ENCODE measurements around the gene PTPRB. TPM values are rescaled to one million over a fixed set of nuclear protein-coding genes. Genes with fewer than 3 reads are reported as not detected.

The PTPRB gene
- total RNA-seq, 2 donors from 2014 or later, result 17.3 to 27.7 TPM

DNA sequence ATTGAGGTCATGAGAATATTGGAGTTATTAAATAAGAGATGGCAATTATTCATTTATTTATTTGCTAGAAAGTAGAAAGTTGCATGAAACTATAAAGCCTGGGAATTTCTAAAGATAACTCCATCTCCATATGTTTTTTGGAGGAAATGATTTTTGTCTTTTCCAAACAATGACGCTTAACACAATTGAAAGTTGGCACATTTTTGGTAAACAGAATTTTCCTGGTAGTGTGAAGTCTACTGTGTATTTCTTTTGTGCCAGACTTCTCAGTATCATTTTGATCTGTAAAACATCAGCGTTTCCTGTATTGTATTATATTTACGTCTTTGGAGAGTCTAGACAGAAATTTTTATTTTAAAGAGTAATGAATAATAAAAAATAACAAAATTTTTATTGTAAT lies 33.7 kb upstream of the PTPRB start:
- Histone ChIP-seq H3K4me3 (no peak overlapping the region), H3K36me3 (no peaks in the 10 kb centered on the region), H3K27ac (no peak overlapping the region), H3K4me1 (no peaks in the 10 kb centered on the region), H3K9me3 (no peaks in the 10 kb centered on the region), H3K27me3 (no peaks in the 10 kb centered on the region), H3K9ac (ENCODE audit: low read depth in 2 of 2, low read length in 2 of 2) (no peak overlapping the region)
- intact Hi-C loops (cut with DNase I), result no loop called here
- TF ChIP-seq, protein P1, sequence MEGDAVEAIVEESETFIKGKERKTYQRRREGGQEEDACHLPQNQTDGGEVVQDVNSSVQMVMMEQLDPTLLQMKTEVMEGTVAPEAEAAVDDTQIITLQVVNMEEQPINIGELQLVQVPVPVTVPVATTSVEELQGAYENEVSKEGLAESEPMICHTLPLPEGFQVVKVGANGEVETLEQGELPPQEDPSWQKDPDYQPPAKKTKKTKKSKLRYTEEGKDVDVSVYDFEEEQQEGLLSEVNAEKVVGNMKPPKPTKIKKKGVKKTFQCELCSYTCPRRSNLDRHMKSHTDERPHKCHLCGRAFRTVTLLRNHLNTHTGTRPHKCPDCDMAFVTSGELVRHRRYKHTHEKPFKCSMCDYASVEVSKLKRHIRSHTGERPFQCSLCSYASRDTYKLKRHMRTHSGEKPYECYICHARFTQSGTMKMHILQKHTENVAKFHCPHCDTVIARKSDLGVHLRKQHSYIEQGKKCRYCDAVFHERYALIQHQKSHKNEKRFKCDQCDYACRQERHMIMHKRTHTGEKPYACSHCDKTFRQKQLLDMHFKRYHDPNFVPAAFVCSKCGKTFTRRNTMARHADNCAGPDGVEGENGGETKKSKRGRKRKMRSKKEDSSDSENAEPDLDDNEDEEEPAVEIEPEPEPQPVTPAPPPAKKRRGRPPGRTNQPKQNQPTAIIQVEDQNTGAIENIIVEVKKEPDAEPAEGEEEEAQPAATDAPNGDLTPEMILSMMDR (IDR thresholded peaks at IDR 0.05), result no peak
- DNase-seq, result no peak

- H3K4me3 ChIP-seq, result no peak overlapping the region
- no peaks in the 10 kb centered on the region for H3K36me3 ChIP-seq
- DNase-seq, result no peak
- no peak overlapping the region for H3K9ac ChIP-seq (ENCODE audit: low read depth in 2 of 2, low read length in 2 of 2)
- H3K27ac ChIP-seq, result no peak overlapping the region
- TF ChIP-seq, protein P1 (IDR thresholded peaks at IDR 0.05), result no peak
- no peaks in the 10 kb centered on the region for H3K27me3 ChIP-seq
- H3K9me3 ChIP-seq, result no peaks in the 10 kb centered on the region
- intact Hi-C loops (cut with DNase I), result no loop called here
- H3K4me1 ChIP-seq, result no peaks in the 10 kb centered on the region
Observed at GRCh38 chr12:70667253-70667652, 30.0 kb upstream of the PTPRB start.

GRCh38 chr12:70666364-70666763 lies 29.1 kb upstream of the PTPRB start:
- DNase-seq, result no peak
- Histone ChIP-seq H3K4me1 (no peaks in the 10 kb centered on the region), H3K36me3 (no peaks in the 10 kb centered on the region), H3K27ac (no peak overlapping the region), H3K9me3 (no peaks in the 10 kb centered on the region), H3K9ac (ENCODE audit: low read depth in 2 of 2, low read length in 2 of 2) (no peak overlapping the region), H3K4me3 (no peak overlapping the region), H3K27me3 (no peaks in the 10 kb centered on the region)
- TF ChIP-seq, protein P1 (IDR thresholded peaks at IDR 0.05), result no peak
- intact Hi-C loops (cut with DNase I), result no loop called here

- Histone ChIP-seq H3K36me3 (no peaks in the 10 kb centered on the region), H3K27ac (no peak overlapping the region), H3K9me3 (no peaks in the 10 kb centered on the region), H3K4me1 (no peaks in the 10 kb centered on the region), H3K9ac (ENCODE audit: low read depth in 2 of 2, low read length in 2 of 2) (no peak overlapping the region), H3K27me3 (no peaks in the 10 kb centered on the region), H3K4me3 (no peak overlapping the region)
- TF ChIP-seq, protein P1 (IDR thresholded peaks at IDR 0.05), result no peak
- intact Hi-C loops (cut with DNase I), result no loop called here
- DNase-seq, result no peak
Observed at GRCh38 chr12:70664465-70664881, 27.2 kb upstream of the PTPRB start.

DNA sequence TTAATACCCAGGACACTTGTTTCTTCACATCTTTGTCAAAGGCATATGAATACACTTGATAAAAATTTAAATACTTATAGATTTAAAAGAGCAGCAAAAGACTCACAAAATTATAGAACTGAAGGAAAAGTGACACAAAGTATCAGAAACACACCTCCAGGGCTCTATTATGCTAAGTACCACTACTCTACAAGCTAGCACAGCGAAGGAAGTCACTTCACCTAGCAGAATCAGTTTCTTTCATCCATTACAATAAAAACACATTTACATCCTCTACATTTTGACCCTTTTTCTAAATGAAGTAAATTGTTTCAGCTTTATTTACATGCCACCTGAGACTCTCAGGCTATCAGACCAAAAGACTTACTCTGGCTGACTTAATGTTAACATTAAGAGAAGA lies 26.6 kb upstream of the PTPRB start:
- no peak for DNase-seq
- no peaks in the 10 kb centered on the region for H3K36me3 ChIP-seq
- H3K9ac ChIP-seq (ENCODE audit: low read depth in 2 of 2, low read length in 2 of 2), result no peak overlapping the region
- H3K9me3 ChIP-seq, result no peaks in the 10 kb centered on the region
- TF ChIP-seq, protein P1 (IDR thresholded peaks at IDR 0.05), result no peak
- no peak overlapping the region for H3K27ac ChIP-seq
- intact Hi-C loops (cut with DNase I), result no loop called here
- H3K27me3 ChIP-seq, result no peaks in the 10 kb centered on the region
- H3K4me3 ChIP-seq, result no peak overlapping the region
- no peaks in the 10 kb centered on the region for H3K4me1 ChIP-seq

Data from colonic mucosa (tissue), 4 donors.